Lung (tissue), 12 donors: ENCODE results near the gene CTDSP1. TPM values are rescaled to one million over a fixed set of nuclear protein-coding genes. Genes with fewer than 3 reads are reported as not detected.

Experiments used
- ATAC-seq: fragments of 200-7000 bp; cut with Tn5 transposase; one replicate; pipeline ENCODE4 v1.9.1; 2020; ENCODE audit warnings: moderate number of reproducible peaks; ENCODE audit not compliant: insufficient read depth, low FRiP score
- DNase-seq, 3 donors: peaks; one replicate each; pipeline ENCODE4 v3.0.0-alpha.2; 2013 to 2017
- H3K27ac ChIP-seq, 2 donors: one replicate each; pipeline ENCODE4 v1.5.1; 2013; ENCODE audit warnings: mild to moderate bottlenecking in 2 of 2, moderate library complexity in 2 of 2, control low read depth in 1 of 2, inconsistent platforms in 1 of 2, low read depth in 1 of 2, low read length in 1 of 2
- H3K27me3 ChIP-seq, 3 donors: one replicate each; pipeline ENCODE4 v1.5.1; 2013; ENCODE audit warnings: low read length in 2 of 3; ENCODE audit not compliant: control insufficient read depth in 3 of 3, insufficient read depth in 3 of 3
- H3K36me3 ChIP-seq, 4 donors: one replicate each; pipeline ENCODE4 v1.5.1; 2013; ENCODE audit warnings: low read length in 4 of 4, mild to moderate bottlenecking in 1 of 4, moderate library complexity in 1 of 4; ENCODE audit not compliant: control insufficient read depth in 4 of 4, insufficient read depth in 4 of 4
- H3K4me1 ChIP-seq, 5 donors: one replicate each; pipeline ENCODE4 v1.5.1; 2013; ENCODE audit warnings: low read length in 5 of 5, mild to moderate bottlenecking in 2 of 5, moderate library complexity in 1 of 5; ENCODE audit not compliant: control insufficient read depth in 5 of 5, insufficient read depth in 5 of 5
- H3K4me3 ChIP-seq: one replicate; pipeline ENCODE4 v1.5.1; 2013; ENCODE audit warnings: mild to moderate bottlenecking, control low read depth, moderate library complexity
- H3K9ac ChIP-seq, 2 donors: one replicate each; pipeline ENCODE4 v1.5.1; 2013; ENCODE audit warnings: low read length in 2 of 2, control low read depth in 1 of 2; ENCODE audit not compliant: insufficient read depth in 1 of 2
- H3K9me3 ChIP-seq, 4 donors: one replicate each; pipeline ENCODE4 v1.5.1; 2013; ENCODE audit warnings: low read length in 3 of 4, mild to moderate bottlenecking in 1 of 4, moderate library complexity in 1 of 4; ENCODE audit not compliant: control insufficient read depth in 4 of 4, insufficient read depth in 3 of 4
- CTCF ChIP-seq: IDR thresholded peaks from 2 replicates; pipeline ENCODE4 v1.5.1; 2012; ENCODE audit warnings: mild to moderate bottlenecking; ENCODE audit errors: control extremely low read depth, extremely low read depth
- WGBS, 2 donors: extraction: QIAGEN DNeasy Blood & Tissue Kit; methylation state at CpG; one replicate each; pipeline ENCODE4 v1.1.7; 2013; 5-methylcytosine and 5-hydroxymethylcytosine counted together
- polyA plus RNA-seq, 2 donors: library from polyadenylated mRNA; stranded (reverse); fragments of 200-250 nt; gene quantifications; one replicate each; pipeline ENCODE4 v1.2.1, GENCODE V29; 2013
- total RNA-seq, 2 donors: library from RNA; depleted of rRNA in 1 of 2; stranded (reverse); fragments of >200 nt in 1 of 2; gene quantifications; one replicate each; pipeline ENCODE4 v1.2.1, GENCODE V29; 2014 to 2021
- donor health status: control.
- donor health status: control.
- donor health status: Bipolar disorder and iron deficiency.
- donor health status: healthy.
- donor health status: DM: yes; HTN: yes; CAD: no.

Gene CTDSP1
- total and polyA plus RNA-seq, 4 donors: 113 to 183 (median 139) TPM

- H3K36me3 ChIP-seq: peaks cover 9 to 33% (median 14%) of the 10 kb centered on the region in 4 donors
- WGBS, 2 donors: 26 to 34% methylated on average over 22 to 24 of the region's 24 CpGs
- H3K4me3 ChIP-seq: peak overlapping the region; percentile 84
- no peak overlapping the region for H3K9ac ChIP-seq
- no peaks in the 10 kb centered on the region for H3K27me3 ChIP-seq
- DNase-seq (no peak), ATAC-seq (no peak)
- no peak for TF ChIP-seq CTCF
- H3K4me1 ChIP-seq: peaks cover 0 to 52% (median 33%) of the 10 kb centered on the region in 5 donors
- H3K27ac ChIP-seq: peak overlapping the region; percentile 94 to 99
- no peaks in the 10 kb centered on the region for H3K9me3 ChIP-seq
Observed at GRCh38 chr2:218400930-218401881, 1.5 kb downstream of the CTDSP1 start.

- TF ChIP-seq CTCF: no peak
- H3K36me3 ChIP-seq: peaks cover 9 to 33% (median 14%) of the 10 kb centered on the region in 4 donors
- H3K27me3 ChIP-seq: no peaks in the 10 kb centered on the region
- ATAC-seq: no peak
- H3K27ac ChIP-seq: peak overlapping the region in 1 of 2 donors; percentile 83
- no peak overlapping the region for H3K9ac ChIP-seq
- 61 to 63% methylated on average over 9 of the region's 9 CpGs for WGBS, 2 donors
- H3K4me3 ChIP-seq: no peak overlapping the region
- no peak for DNase-seq
- no peaks in the 10 kb centered on the region for H3K9me3 ChIP-seq
- peaks cover 0 to 51% (median 33%) of the 10 kb centered on the region in 5 donors for H3K4me1 ChIP-seq
Observed at GRCh38 chr2:218401890-218402289, 2.2 kb downstream of the CTDSP1 start.

- ATAC-seq: no peak
- 59 to 78% methylated on average over 8 of the region's 8 CpGs for WGBS, 2 donors
- DNase-seq: no peak
- H3K9me3 ChIP-seq: no peaks in the 10 kb centered on the region
- H3K4me1 ChIP-seq: peaks cover 0 to 51% (median 31%) of the 10 kb centered on the region in 5 donors
- no peak for TF ChIP-seq CTCF
- no peaks in the 10 kb centered on the region for H3K27me3 ChIP-seq
- no peak overlapping the region for H3K9ac ChIP-seq
- no peak overlapping the region for H3K4me3 ChIP-seq
- peak overlapping the region in 1 of 2 donors; percentile 83 for H3K27ac ChIP-seq
- H3K36me3 ChIP-seq: peaks cover 9 to 33% (median 14%) of the 10 kb centered on the region in 4 donors
Observed at GRCh38 chr2:218402491-218402901, 2.8 kb downstream of the CTDSP1 start.
